ENCODE data around the gene TMEM184A. TPM values are rescaled to one million over a fixed set of nuclear protein-coding genes. Genes with fewer than 3 reads are reported as not detected.

Gene TMEM184A
- total RNA-seq, 4 donors from 2014 or later = 55.0 to 234 (median 112) TPM

DNA sequence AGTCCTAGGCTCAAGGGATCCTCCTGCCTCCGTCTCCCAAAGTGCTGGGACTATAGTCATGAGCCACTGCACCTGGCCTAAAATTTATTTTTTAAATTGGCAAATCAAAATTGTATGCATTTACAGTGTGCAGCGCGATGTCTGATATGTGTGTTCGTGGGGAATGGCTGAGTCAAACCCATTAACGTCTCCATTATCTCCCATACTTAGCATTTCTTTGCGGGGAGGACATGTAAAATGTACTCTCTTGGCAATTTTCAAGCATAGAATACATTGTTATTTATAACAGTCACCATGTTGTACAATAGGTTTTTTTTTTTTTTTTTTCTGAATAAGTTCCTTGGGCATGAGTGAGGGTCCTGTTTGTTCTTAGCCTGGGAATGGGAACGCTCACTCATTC lies 3.8 kb downstream of the TMEM184A start:
- Histone ChIP-seq H3K36me3 (peaks cover 14% of the 10 kb centered on the region), H3K4me3 (no peak overlapping the region), H3K27ac (no peak overlapping the region), H3K9me3 (no peaks in the 10 kb centered on the region), H3K4me1 (peaks cover 18% of the 10 kb centered on the region), H3K27me3 (no peaks in the 10 kb centered on the region)
- TF ChIP-seq EP300 (IDR thresholded peaks at IDR 0.05) (no peak), POLR2A (IDR thresholded peaks at IDR 0.05) (no peak), CTCF (IDR thresholded peaks at IDR 0.05) (no peak), POLR2AphosphoS5 (IDR thresholded peaks at IDR 0.05) (no peak)
- no peak for DNase-seq (ENCODE audit: low spot score in 2 of 2)
- 85% methylated on average over 7 of the region's 7 CpGs for WGBS

GRCh38 chr7:1550846-1551155 lies 5.2 kb downstream of the TMEM184A start:
- Histone ChIP-seq H3K4me1 (peaks cover 12% of the 10 kb centered on the region), H3K36me3 (peaks cover 14% of the 10 kb centered on the region), H3K4me3 (no peak overlapping the region), H3K9me3 (no peaks in the 10 kb centered on the region), H3K27ac (no peak overlapping the region), H3K27me3 (no peaks in the 10 kb centered on the region)
- 95% methylated on average over 15 of the region's 17 CpGs for WGBS
- no peak for TF ChIP-seq POLR2AphosphoS5 (IDR thresholded peaks at IDR 0.05)
- no peak for TF ChIP-seq POLR2A (IDR thresholded peaks at IDR 0.05)
- TF ChIP-seq EP300 (IDR thresholded peaks at IDR 0.05) = no peak
- no peak for TF ChIP-seq CTCF (IDR thresholded peaks at IDR 0.05)
- DNase-seq (ENCODE audit: low spot score in 2 of 2) = no peak

DNA sequence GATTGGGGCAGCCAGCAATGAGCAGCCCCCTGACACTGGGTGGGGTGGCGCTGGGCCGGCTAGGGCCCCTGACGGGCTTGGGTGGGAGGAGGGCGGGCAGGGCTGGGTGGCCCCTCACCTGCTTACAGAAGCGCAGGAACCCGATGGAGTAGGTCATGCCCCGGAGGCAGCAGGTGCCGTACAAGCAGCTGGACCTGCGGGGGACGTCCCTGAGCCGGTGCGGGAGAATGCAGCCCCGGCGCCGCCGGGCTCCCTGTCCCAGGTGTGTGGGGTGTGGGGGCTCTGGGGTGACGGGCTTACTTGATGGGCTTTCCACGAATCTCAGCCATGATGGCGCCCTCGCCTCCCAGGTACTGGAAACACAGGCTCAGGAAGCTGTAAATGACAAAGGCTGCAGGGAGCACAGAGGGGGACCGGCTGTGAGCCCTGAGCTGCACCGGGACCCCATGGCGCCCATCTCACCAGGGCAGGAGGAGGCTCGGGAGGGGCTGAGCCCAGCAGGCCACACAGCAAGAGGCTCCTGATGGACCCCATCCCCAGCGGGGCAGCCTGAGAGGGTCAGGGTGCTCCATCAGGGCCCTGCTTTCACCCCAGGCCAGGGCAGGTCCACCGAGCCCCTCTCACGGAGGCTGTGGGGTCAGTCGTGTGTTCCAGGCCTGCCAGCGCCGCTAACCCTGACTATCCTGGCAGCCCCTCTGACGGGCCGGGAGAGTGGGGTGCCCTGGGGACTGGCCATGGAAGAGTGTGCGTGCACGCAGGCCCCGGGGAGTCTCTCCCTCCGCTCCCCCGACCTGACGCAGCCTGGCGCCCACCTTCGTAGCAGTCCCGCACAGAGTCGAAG lies 5.8 kb downstream of the TMEM184A start:
- Histone ChIP-seq H3K9me3 (no peaks in the 10 kb centered on the region), H3K4me3 (no peak overlapping the region), H3K27me3 (no peaks in the 10 kb centered on the region), H3K27ac (no peak overlapping the region), H3K36me3 (peaks cover 14% of the 10 kb centered on the region), H3K4me1 (peaks cover 10% of the 10 kb centered on the region)
- DNase-seq (ENCODE audit: low spot score in 2 of 2) = no peak
- WGBS = 94% methylated on average over 9 of the region's 42 CpGs
- no peak for TF ChIP-seq CTCF (IDR thresholded peaks at IDR 0.05)
- TF ChIP-seq POLR2AphosphoS5 (IDR thresholded peaks at IDR 0.05) = no peak
- no peak for TF ChIP-seq POLR2A (IDR thresholded peaks at IDR 0.05)
- no peak for TF ChIP-seq EP300 (IDR thresholded peaks at IDR 0.05)

DNA sequence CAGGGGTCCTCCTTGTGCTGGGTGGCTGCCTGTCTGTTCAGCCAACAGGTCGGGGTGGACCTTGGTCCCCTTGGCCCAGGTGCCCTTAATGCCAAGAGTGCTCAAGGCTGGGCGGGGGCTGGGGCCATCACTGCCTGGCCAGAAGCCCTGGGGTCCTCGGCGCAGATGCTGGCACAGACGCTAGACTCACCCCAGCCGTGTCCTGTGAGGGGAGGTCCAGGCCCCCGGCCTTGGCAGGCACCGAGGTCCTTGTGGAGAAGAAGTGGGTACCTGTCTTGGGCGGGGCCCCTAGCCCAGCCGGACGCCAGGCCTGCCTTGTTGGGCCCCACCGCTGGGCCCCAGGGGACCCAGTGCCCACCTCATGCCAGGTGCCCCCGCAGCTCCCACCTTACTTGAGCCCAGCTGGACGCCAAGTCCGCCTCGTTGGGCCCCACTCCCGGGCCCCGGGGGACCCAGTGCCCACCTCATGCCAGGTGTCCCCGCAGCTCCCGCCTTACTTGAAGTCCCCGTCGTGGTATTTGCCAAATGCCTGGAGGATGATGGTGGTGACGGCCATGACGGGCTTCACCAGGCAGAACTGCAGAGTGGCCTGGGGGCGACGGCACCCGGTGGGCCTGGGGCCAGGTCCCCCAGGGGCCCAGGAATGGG lies 6.5 kb downstream of the TMEM184A start:
- TF ChIP-seq POLR2A (IDR thresholded peaks at IDR 0.05) (no peak), EP300 (IDR thresholded peaks at IDR 0.05) (no peak), POLR2AphosphoS5 (IDR thresholded peaks at IDR 0.05) (no peak), CTCF (IDR thresholded peaks at IDR 0.05) (no peak)
- Histone ChIP-seq H3K9me3 (no peaks in the 10 kb centered on the region), H3K27me3 (no peaks in the 10 kb centered on the region), H3K36me3 (peaks cover 14% of the 10 kb centered on the region), H3K27ac (no peak overlapping the region), H3K4me3 (no peak overlapping the region), H3K4me1 (peaks cover 10% of the 10 kb centered on the region)
- 82% methylated on average over 17 of the region's 27 CpGs for WGBS
- no peak for DNase-seq (ENCODE audit: low spot score in 2 of 2)

DNA sequence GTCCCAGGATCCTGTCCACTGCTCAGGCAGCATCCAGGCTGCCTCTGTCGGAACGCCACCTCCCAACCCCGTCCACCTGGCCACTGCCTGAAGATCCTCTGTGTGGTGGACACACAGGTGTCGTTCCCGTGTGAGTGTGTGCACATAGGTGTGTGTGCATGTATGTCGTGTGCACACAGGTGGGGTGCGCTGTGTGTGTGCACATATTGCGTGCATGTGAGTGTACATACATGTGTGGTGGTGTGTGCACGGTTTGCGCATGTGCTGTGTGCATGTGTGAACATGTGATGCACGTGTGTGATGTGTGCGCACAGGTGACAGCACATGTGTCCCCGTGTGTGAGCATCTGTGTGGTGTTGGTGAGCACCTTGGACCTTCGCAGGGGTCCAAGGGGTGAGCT lies 7.1 kb downstream of the TMEM184A start:
- DNase-seq (ENCODE audit: low spot score in 2 of 2) = no peak
- peaks cover 14% of the 10 kb centered on the region for H3K36me3 ChIP-seq

More for the DNA sequence above, 7.1 kb downstream of the TMEM184A start:
- WGBS = 96% methylated on average over 9 of the region's 14 CpGs
- no peak overlapping the region for H3K4me3 ChIP-seq
- TF ChIP-seq EP300 (IDR thresholded peaks at IDR 0.05) (no peak), POLR2AphosphoS5 (IDR thresholded peaks at IDR 0.05) (no peak), CTCF (IDR thresholded peaks at IDR 0.05) (no peak), POLR2A (IDR thresholded peaks at IDR 0.05) (no peak)
- H3K27me3 ChIP-seq = no peaks in the 10 kb centered on the region
- no peaks in the 10 kb centered on the region for H3K9me3 ChIP-seq
- H3K4me1 ChIP-seq = peaks cover 15% of the 10 kb centered on the region
- no peak overlapping the region for H3K27ac ChIP-seq
